Naive thymus-derived CD8-positive, alpha-beta T cell (primary cell): ENCODE measurements around the gene OR51E1. TPM values are rescaled to one million over a fixed set of nuclear protein-coding genes. Genes with fewer than 3 reads are reported as not detected.

Experiments
- ATAC-seq, 2 donors: fragments of 150-1000 bp; cut with Tn5 transposase in 1 of 2; sonication (Bioruptor Pico), chemical (Tn5 transposase) in 1 of 2; 1 replicate in 1 of 2; 2 replicates in 1 of 2; pipeline ENCODE4 v1.10.0; 2021; ENCODE audit warnings: mild to moderate bottlenecking in 2 of 2, moderate library complexity in 2 of 2
- POLR2A ChIA-PET: fragments of 350-600 bp; sonication (Branson Sonifier 250); formaldehyde crosslinking; loops from one replicate; lab custom pipeline; 2021; ENCODE audit warnings: antibody characterized with exemption; lab: Charles Lee
- DNase-seq, 10 donors: peaks; one replicate each; pipeline versions ENCODE4 v3.0.0 to v3.0.0-alpha.2; 2020 to 2022
- H3K27ac Mint-ChIP-seq, 10 donors: one replicate each; pipeline ENCODE4 v1.8.0; 2020 to 2022; ENCODE audit warnings: mild to moderate bottlenecking in 10 of 10, mixed read lengths in 10 of 10, moderate library complexity in 4 of 10, inconsistent platforms in 1 of 10
- H3K27me3 Mint-ChIP-seq, 5 donors: one replicate each; pipeline ENCODE4 v1.8.0; 2021 to 2022; ENCODE audit warnings: mixed read lengths in 5 of 5
- H3K36me3 Mint-ChIP-seq, 3 donors: one replicate each; pipeline ENCODE4 v1.8.0; 2020 to 2022; ENCODE audit warnings: mixed read lengths in 3 of 3, mild to moderate bottlenecking in 2 of 3, inconsistent platforms in 1 of 3
- H3K4me1 Mint-ChIP-seq, 4 donors: one replicate each; pipeline ENCODE4 v1.8.0; 2021 to 2022; ENCODE audit warnings: mixed read lengths in 4 of 4
- H3K4me3 Mint-ChIP-seq, 10 donors: one replicate each; pipeline ENCODE4 v1.8.0; 2020 to 2022; ENCODE audit warnings: mild to moderate bottlenecking in 10 of 10, mixed read lengths in 10 of 10, moderate library complexity in 6 of 10, inconsistent platforms in 1 of 10
- H3K9me3 Mint-ChIP-seq, 9 donors: one replicate each; pipeline ENCODE4 v1.8.0; 2020 to 2022; ENCODE audit warnings: mixed read lengths in 9 of 9, mild to moderate bottlenecking in 3 of 9, inconsistent platforms in 1 of 9, moderate library complexity in 1 of 9
- polyA plus RNA-seq, 3 donors: library from polyadenylated mRNA; unstranded; fragments of 300-500 nt; fragmentation: Illumina TruSeq; gene quantifications; one replicate each; pipeline ENCODE4 v1.2.3, GENCODE V29; 2021
- total RNA-seq, 8 experiments: library from RNA in 2 of 8; stranded (reverse) in 2 of 8; gene quantifications; one replicate each; pipeline ENCODE4 v1.2.3 and lab custom pipeline; 2021 to 2026

The OR51E1 gene
- total and polyA plus RNA-seq, 5 experiments from 2014 or later = not detected

DNA sequence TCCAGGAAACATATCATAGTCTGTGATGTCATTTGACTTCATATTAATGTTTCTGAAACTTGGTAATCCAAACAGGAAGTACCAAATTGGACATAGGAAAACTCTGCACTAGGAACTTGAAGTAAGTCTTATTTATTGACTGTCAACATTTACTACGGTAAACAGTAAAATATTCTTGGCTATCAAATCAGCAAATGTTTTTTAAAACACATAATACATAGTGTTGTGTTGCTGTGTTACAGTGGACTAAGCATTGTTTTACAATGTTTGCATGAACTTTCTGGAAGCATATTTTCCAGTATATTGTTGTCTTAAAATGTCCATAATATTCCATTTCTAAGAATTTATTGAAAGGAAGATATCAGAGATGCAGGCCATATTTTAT lies 56.6 kb downstream of the OR51E1 start:
- POLR2A ChIA-PET = no interaction called here

DNA sequence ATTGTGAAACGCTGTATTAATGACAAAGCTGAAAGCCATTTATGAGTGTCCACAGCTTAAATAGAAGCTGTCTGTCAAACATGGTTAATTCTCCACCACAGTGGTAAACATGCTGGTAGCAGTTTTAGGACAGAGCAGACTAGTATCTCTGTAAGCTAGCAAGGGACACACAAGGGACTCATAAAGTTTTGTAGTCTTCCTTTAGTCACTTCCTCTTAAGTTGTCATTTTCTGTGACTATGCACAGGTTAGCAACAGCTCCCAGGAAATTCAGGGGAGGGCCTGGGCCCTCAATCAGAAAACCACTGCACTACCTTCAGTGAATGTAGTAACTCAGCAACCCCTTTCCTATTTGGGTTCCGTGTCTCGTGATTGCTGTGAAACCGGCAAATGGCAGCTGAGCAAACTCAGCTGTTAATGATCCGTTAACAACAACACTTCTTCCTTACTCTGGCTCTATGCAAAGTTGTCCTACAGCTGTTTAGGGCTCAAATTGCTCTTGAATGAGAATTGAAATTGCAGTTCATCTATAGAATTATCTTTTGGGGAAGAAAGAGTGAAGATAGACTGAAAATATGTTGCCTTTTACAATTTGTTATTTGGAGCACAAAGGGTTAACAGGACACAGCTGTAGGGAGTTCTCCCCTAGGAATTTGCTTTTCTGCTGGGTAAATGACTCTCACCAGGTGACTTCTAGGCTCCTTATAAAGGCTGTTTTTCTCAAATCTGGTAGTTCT lies 60.4 kb downstream of the OR51E1 start, which contains the start of gene MMP26:
Gene MMP26 (plus strand): TSS at position 731 of the 736 bp plus-strand sequence.
- Mint-ChIP-seq H3K4me1 (no peaks in the 10 kb centered on the region), H3K27ac (no peak within 1 kb of the TSS), H3K27me3 (peaks cover 7 to 16% (median 10%) of the 10 kb centered on the region in 5 donors), H3K36me3 (no peaks in the 10 kb centered on the region), H3K9me3 (no peaks in the 10 kb centered on the region), H3K4me3 (no peak within 1 kb of the TSS)
- POLR2A ChIA-PET = no interaction called here
- DNase-seq (no peak), ATAC-seq (no peak)

More for the DNA sequence above, 56.6 kb downstream of the OR51E1 start:
- ATAC-seq (no peak), DNase-seq (no peak)
- Mint-ChIP-seq H3K27ac (no peak overlapping the region), H3K27me3 (peaks cover 4 to 15% (median 9%) of the 10 kb centered on the region in 5 donors), H3K4me3 (no peak overlapping the region), H3K9me3 (no peaks in the 10 kb centered on the region), H3K4me1 (no peaks in the 10 kb centered on the region), H3K36me3 (no peaks in the 10 kb centered on the region)

DNA sequence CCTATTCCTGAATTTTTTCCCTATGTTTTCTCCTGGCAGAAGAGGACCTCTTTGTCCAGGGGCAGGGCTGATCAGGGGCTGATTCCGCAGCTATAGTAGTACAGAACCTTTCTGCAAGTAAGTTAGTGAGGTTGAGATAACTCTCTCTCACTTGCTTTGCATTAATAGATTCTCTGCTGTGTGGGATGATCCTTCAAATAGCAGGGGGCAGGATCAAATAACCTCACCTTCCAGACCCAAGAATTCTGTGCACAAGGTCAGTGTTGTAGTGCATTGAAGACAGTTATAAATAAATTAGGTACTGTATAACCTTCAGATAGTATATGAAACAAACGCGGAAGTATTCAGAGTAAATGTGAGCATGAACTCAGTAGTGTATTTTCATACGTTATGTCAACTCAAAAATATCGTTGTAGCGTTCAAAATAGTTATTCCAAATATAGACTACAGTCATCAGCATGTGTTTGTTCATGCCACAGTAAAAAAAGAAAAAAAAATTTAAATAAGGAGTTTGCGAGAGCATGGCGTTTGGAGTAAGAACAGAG lies 61.1 kb downstream of the OR51E1 start:
- DNase-seq = no peak
- POLR2A ChIA-PET = no interaction called here
- Mint-ChIP-seq H3K4me3 (no peak overlapping the region), H3K27me3 (peaks cover 10 to 22% (median 14%) of the 10 kb centered on the region in 5 donors), H3K4me1 (no peaks in the 10 kb centered on the region), H3K36me3 (no peaks in the 10 kb centered on the region), H3K27ac (no peak overlapping the region), H3K9me3 (no peaks in the 10 kb centered on the region)
- ATAC-seq = no peak

Other genes with a start within 250 kb of the OR51E1 start
- gene OR52K2, start 194.7 kb upstream of the OR51E1 start, total RNA-seq = not detected
- gene OR52K2, start 194.7 kb upstream of the OR51E1 start, polyA plus RNA-seq = not detected
- gene OR52K1, start 161.3 kb upstream of the OR51E1 start, total RNA-seq = not detected
- gene OR52K1, start 161.3 kb upstream of the OR51E1 start, polyA plus RNA-seq = not detected
- gene OR52M1, start 98.8 kb upstream of the OR51E1 start, total RNA-seq = not detected
- not detected for gene OR52M1, start 98.8 kb upstream of the OR51E1 start, polyA plus RNA-seq
- not detected for gene OR52I2, start 62.2 kb upstream of the OR51E1 start, total RNA-seq
- not detected for gene OR52I2, start 62.2 kb upstream of the OR51E1 start, polyA plus RNA-seq
- not detected for gene OR52I1, start 49.9 kb upstream of the OR51E1 start, total RNA-seq
- gene OR52I1, start 49.9 kb upstream of the OR51E1 start, polyA plus RNA-seq = not detected
- 10 to 100 TPM; 22.2 to 24.2 TPM for gene TRIM68, start 35.8 kb upstream of the OR51E1 start, total RNA-seq
- 10 to 100 TPM; 11.1 to 16.1 (median 12.1) TPM for gene TRIM68, start 35.8 kb upstream of the OR51E1 start, polyA plus RNA-seq
- not detected for gene OR51D1, start 6.5 kb upstream of the OR51E1 start, total RNA-seq
- gene OR51D1, start 6.5 kb upstream of the OR51E1 start, polyA plus RNA-seq = not detected
- gene OR51E2, start 53.9 kb downstream of the OR51E1 start, total RNA-seq = not detected
- gene OR51E2, start 53.9 kb downstream of the OR51E1 start, polyA plus RNA-seq = not detected
- gene MMP26, start 60.8 kb downstream of the OR51E1 start, total RNA-seq = not detected
- not detected for gene MMP26, start 60.8 kb downstream of the OR51E1 start, polyA plus RNA-seq
- not detected for gene OR51F1, start 126.0 kb downstream of the OR51E1 start, total RNA-seq
- gene OR51F1, start 126.0 kb downstream of the OR51E1 start, polyA plus RNA-seq = not detected
- not detected for gene OR52R1, start 160.4 kb downstream of the OR51E1 start, total RNA-seq
- gene OR52R1, start 160.4 kb downstream of the OR51E1 start, polyA plus RNA-seq = not detected
- gene OR51F2, start 177.3 kb downstream of the OR51E1 start, total RNA-seq = not detected
- gene OR51F2, start 177.3 kb downstream of the OR51E1 start, polyA plus RNA-seq = not detected
- gene OR51S1, start 205.2 kb downstream of the OR51E1 start, total RNA-seq = not detected
- gene OR51S1, start 205.2 kb downstream of the OR51E1 start, polyA plus RNA-seq = not detected
- gene OR51T1, start 237.9 kb downstream of the OR51E1 start, total RNA-seq = not detected
- gene OR51T1, start 237.9 kb downstream of the OR51E1 start, polyA plus RNA-seq = not detected